H1 (cell line): ENCODE measurements around the gene TRIM5. TPM values are rescaled to one million over a fixed set of nuclear protein-coding genes. Genes with fewer than 3 reads are reported as not detected.
A peak's percentile ranks its signal among the peaks of the same experiment; 100 is the strongest.

ENCODE experiments used
- CTCF ChIA-PET: fragments of 300-600 bp; sonication (Branson Sonifier 250); formaldehyde crosslinking; loops from one replicate; lab custom pipeline; 2021; ENCODE audit not compliant: partially characterized antibody; lab: Charles Lee
- POLR2A ChIA-PET: fragments of 300-600 bp; sonication (Branson Sonifier 250); formaldehyde crosslinking; loops from one replicate; lab custom pipeline; 2021; ENCODE audit warnings: inconsistent platforms; ENCODE audit not compliant: partially characterized antibody; lab: Charles Lee
- DNase-seq, 2 experiments: peaks; one replicate each; pipeline versions ENCODE4 v3.0.0 to v3.0.0-alpha.2; 2010 to 2022; ENCODE audit warnings: low spot score in 2 of 2, low read depth in 1 of 2, mixed read lengths in 1 of 2
- FAIRE-seq: peaks from 2 replicates; lab custom pipeline; 2011; peaks lifted over from hg19 to GRCh38; lab: Jason Lieb, UNC
- H2AFZ ChIP-seq: 2 replicates; pipeline ENCODE4 v1.8.1; 2012; ENCODE audit warnings: low read length, inconsistent platforms
- H2AK5ac ChIP-seq: 2 replicates; pipeline ENCODE4 v1.6.1; 2013; ENCODE audit warnings: low read depth, low read length
- H2BK120ac ChIP-seq: replicated peaks from 2 replicates; pipeline ENCODE3; 2013; ENCODE audit warnings: low read depth, low read length, inconsistent platforms
- H2BK12ac ChIP-seq: 2 replicates; pipeline ENCODE4 v1.6.1; 2013; ENCODE audit warnings: low read depth, low read length
- H2BK15ac ChIP-seq: 2 replicates; pipeline ENCODE4 v1.6.1; 2013; ENCODE audit warnings: low read length
- H2BK20ac ChIP-seq: 2 replicates; pipeline ENCODE4 v1.6.1; 2013; ENCODE audit warnings: low read length
- H2BK5ac ChIP-seq: 2 replicates; pipeline ENCODE4 v1.6.1; 2013; ENCODE audit warnings: low read depth, low read length
- H3K14ac ChIP-seq: 2 replicates; pipeline ENCODE4 v1.6.1; 2013; ENCODE audit warnings: inconsistent platforms; ENCODE audit not compliant: insufficient read length
- H3K18ac ChIP-seq: 2 replicates; pipeline ENCODE4 v1.6.1; 2013; ENCODE audit warnings: low read length; ENCODE audit errors: extremely low read depth
- H3K23ac ChIP-seq: 2 replicates; pipeline ENCODE4 v1.6.1; 2013; ENCODE audit warnings: inconsistent platforms; ENCODE audit not compliant: insufficient read length
- H3K23me2 ChIP-seq: 2 replicates; pipeline ENCODE4 v1.6.1; 2013; ENCODE audit warnings: low read depth, low read length
- H3K27ac ChIP-seq: 2 replicates; pipeline ENCODE4 v1.6.1; 2011; ENCODE audit warnings: low read depth, low read length, inconsistent platforms
- H3K27me3 ChIP-seq, 4 experiments: replicated peaks in 1 of 4; 1 replicate in 1 of 4; 2 replicates in 3 of 4; pipeline versions ENCODE4 v1.6.1 to v1.8.1; 2011 to 2013; ENCODE audit warnings: low read length in 3 of 4, mild to moderate bottlenecking in 3 of 4, inconsistent platforms in 2 of 4, mixed read lengths in 2 of 4, moderate library complexity in 1 of 4; ENCODE audit not compliant: control insufficient read depth in 3 of 4, insufficient read depth in 3 of 4; ENCODE audit errors: extremely low read depth in 1 of 4
- H3K36me3 ChIP-seq, 4 experiments: 2 replicates each; pipeline versions ENCODE4 v1.6.1 to v1.8.1; 2011 to 2013; ENCODE audit warnings: mild to moderate bottlenecking in 4 of 4, low read length in 3 of 4, moderate library complexity in 2 of 4, control low read depth in 1 of 4, inconsistent platforms in 1 of 4; ENCODE audit not compliant: insufficient read depth in 4 of 4, control insufficient read depth in 2 of 4
- H3K4ac ChIP-seq: replicated peaks from 2 replicates; pipeline ENCODE3; 2013; ENCODE audit warnings: low read length, low read depth, mixed read lengths, inconsistent platforms; ENCODE audit not compliant: insufficient read length
- H3K4me1 ChIP-seq, 4 experiments: replicated peaks in 1 of 4; 1 replicate in 1 of 4; 2 replicates in 3 of 4; pipeline versions ENCODE4 v1.6.1 to v1.8.1; 2011 to 2013; ENCODE audit warnings: low read length in 3 of 4, inconsistent platforms in 2 of 4, mixed read lengths in 1 of 4; ENCODE audit not compliant: insufficient read depth in 4 of 4, control insufficient read depth in 3 of 4
- H3K4me2 ChIP-seq, 2 experiments: 2 replicates each; pipeline versions ENCODE4 v1.6.1 to v1.8.1; 2011 to 2013; ENCODE audit warnings: low read depth in 2 of 2, low read length in 2 of 2, control low read depth in 1 of 2, inconsistent platforms in 1 of 2, mild to moderate bottlenecking in 1 of 2; ENCODE audit not compliant: insufficient read depth in 1 of 2
- H3K4me3 ChIP-seq, 4 experiments: fragments of 200-600, 300-600 bp in 1 of 4; sonication (generic), shearing (Covaris generic), sonication (Bioruptor Twin) in 1 of 4; 2 replicates each; pipeline versions ENCODE4 v1.5.1 to v1.8.1; 2011 to 2016; ENCODE audit warnings: low read length in 4 of 4, low read depth in 3 of 4, control low read depth in 2 of 4, inconsistent platforms in 2 of 4, mild to moderate bottlenecking in 2 of 4, mixed read lengths in 1 of 4, moderate library complexity in 1 of 4; ENCODE audit not compliant: insufficient read depth in 2 of 4; ENCODE audit errors: extremely low read depth in 1 of 4
- H3K56ac ChIP-seq: replicated peaks from 2 replicates; pipeline ENCODE3; 2013; ENCODE audit warnings: low read depth, mild to moderate bottlenecking, mixed read lengths, low read length, inconsistent platforms; ENCODE audit not compliant: insufficient read length
- H3K79me1 ChIP-seq: 2 replicates; pipeline ENCODE4 v1.6.1; 2013; ENCODE audit warnings: low read depth, low read length, control low read depth
- H3K79me2 ChIP-seq, 2 experiments: 2 replicates each; pipeline versions ENCODE4 v1.6.1 to v1.8.1; 2012 to 2013; ENCODE audit warnings: low read length in 2 of 2, mild to moderate bottlenecking in 2 of 2, inconsistent platforms in 1 of 2; ENCODE audit not compliant: insufficient read depth in 2 of 2, control insufficient read depth in 1 of 2
- H3K9ac ChIP-seq, 4 experiments: replicated peaks in 1 of 4; 1 replicate in 1 of 4; 2 replicates in 3 of 4; pipeline versions ENCODE4 v1.6.1 to v1.8.1; 2011 to 2013; ENCODE audit warnings: low read depth in 3 of 4, low read length in 3 of 4, control low read depth in 2 of 4, mild to moderate bottlenecking in 2 of 4, moderate library complexity in 2 of 4, inconsistent platforms in 1 of 4; ENCODE audit errors: extremely low read depth in 1 of 4
- H3K9me3 ChIP-seq, 2 experiments: 2 replicates each; pipeline versions ENCODE4 v1.6.1 to v1.8.1; 2012 to 2013; ENCODE audit warnings: mild to moderate bottlenecking in 2 of 2, moderate library complexity in 2 of 2, control low read depth in 1 of 2, inconsistent platforms in 1 of 2, low read depth in 1 of 2, low read length in 1 of 2, mixed read lengths in 1 of 2; ENCODE audit not compliant: insufficient read depth in 2 of 2
- H4K20me1 ChIP-seq, 2 experiments: replicated peaks in 1 of 2; 2 replicates each; pipeline versions ENCODE3 to v1.8.1; 2011 to 2013; ENCODE audit warnings: inconsistent platforms in 2 of 2, low read length in 2 of 2, mild to moderate bottlenecking in 1 of 2; ENCODE audit not compliant: insufficient read depth in 2 of 2, control insufficient read depth in 1 of 2
- H4K5ac ChIP-seq: 2 replicates; pipeline ENCODE4 v1.6.1; 2013; ENCODE audit warnings: low read length, low read depth, mixed read lengths, inconsistent platforms; ENCODE audit not compliant: insufficient read length
- H4K8ac ChIP-seq: 2 replicates; pipeline ENCODE4 v1.8.0; 2013; ENCODE audit warnings: mild to moderate bottlenecking, moderate library complexity, low read length, inconsistent platforms; ENCODE audit not compliant: insufficient read depth; ENCODE audit errors: extremely low read depth
- H4K91ac ChIP-seq: replicated peaks from 2 replicates; pipeline ENCODE3; 2013; ENCODE audit warnings: low read length, mixed read lengths, inconsistent platforms; ENCODE audit not compliant: insufficient read length
- KDM5A ChIP-seq: fragments of 200-600 bp; IDR thresholded peaks from 2 replicates; pipeline ENCODE4 v1.7.1; 2012; ENCODE audit warnings: mild to moderate bottlenecking, low read length, inconsistent platforms, mixed read lengths
- POLR2AphosphoS5 ChIP-seq: IDR thresholded peaks from 2 replicates; pipeline ENCODE4 v1.6.1; 2011; ENCODE audit warnings: low read depth, low read length
- RFX5 ChIP-seq: IDR thresholded peaks from 2 replicates; pipeline ENCODE4 v1.6.1; 2011; ENCODE audit warnings: low read depth, low read length, improper control_type of control experiment, borderline replicate concordance
- SIX5 ChIP-seq: IDR thresholded peaks from 2 replicates; pipeline ENCODE4 v1.6.1; 2011; ENCODE audit warnings: mild to moderate bottlenecking, low read depth, low read length
- WGBS, 2 experiments: shearing (Covaris generic) in 1 of 2; methylation state at CpG; one replicate each; pipeline versions ENCODE4 v1.1.6 to v1.1.7; 2013 to 2015; ENCODE audit warnings: low lambda C conversion rate in 2 of 2, mixed read lengths in 2 of 2, inconsistent platforms in 1 of 2, low coverage in 1 of 2, missing lambda C conversion rate in 1 of 2; ENCODE audit not compliant: insufficient replicate concordance in 2 of 2, insufficient coverage in 1 of 2, insufficient read length in 1 of 2; ENCODE audit errors: extremely low coverage in 1 of 2, missing lambda C conversion rate in 1 of 2; 5-methylcytosine and 5-hydroxymethylcytosine counted together
- polyA plus RNA-seq, 7 experiments: library from polyadenylated mRNA; depleted of rRNA in 3 of 7; stranded (reverse) in 5 of 7; unstranded in 2 of 7; fragments of >200 nt in 5 of 7; fragments of 200-250 nt in 2 of 7; gene quantifications; 1 replicate in 5 of 7; 2 replicates in 1 of 7; 4 replicates in 1 of 7; pipeline versions ENCODE4 v1.2.1 to v1.2.3, GENCODE V29; 2011 to 2013; ENCODE audit warnings: missing spikeins in 2 of 7, mixed read lengths in 2 of 7
- total RNA-seq: library from RNA; stranded (reverse); fragmentation: NEBNext Ultra II Directional; extraction: Animal tissue kit (Norgen Biotek cat#: 25700); gene quantifications from 2 replicates; pipeline ENCODE4 v1.2.1, GENCODE V29; 2021
- TF ChIP-seq, protein P1 (sequence below): IDR thresholded peaks from 2 replicates; pipeline ENCODE4 v1.6.1; 2012; ENCODE audit warnings: inconsistent platforms

The TRIM5 gene
- total and polyA plus RNA-seq, 2 of the 8 experiments (the other 6 are each of a cell fraction or from before 2014, with no cell fraction given) = 23.5 to 35.5 TPM

DNA sequence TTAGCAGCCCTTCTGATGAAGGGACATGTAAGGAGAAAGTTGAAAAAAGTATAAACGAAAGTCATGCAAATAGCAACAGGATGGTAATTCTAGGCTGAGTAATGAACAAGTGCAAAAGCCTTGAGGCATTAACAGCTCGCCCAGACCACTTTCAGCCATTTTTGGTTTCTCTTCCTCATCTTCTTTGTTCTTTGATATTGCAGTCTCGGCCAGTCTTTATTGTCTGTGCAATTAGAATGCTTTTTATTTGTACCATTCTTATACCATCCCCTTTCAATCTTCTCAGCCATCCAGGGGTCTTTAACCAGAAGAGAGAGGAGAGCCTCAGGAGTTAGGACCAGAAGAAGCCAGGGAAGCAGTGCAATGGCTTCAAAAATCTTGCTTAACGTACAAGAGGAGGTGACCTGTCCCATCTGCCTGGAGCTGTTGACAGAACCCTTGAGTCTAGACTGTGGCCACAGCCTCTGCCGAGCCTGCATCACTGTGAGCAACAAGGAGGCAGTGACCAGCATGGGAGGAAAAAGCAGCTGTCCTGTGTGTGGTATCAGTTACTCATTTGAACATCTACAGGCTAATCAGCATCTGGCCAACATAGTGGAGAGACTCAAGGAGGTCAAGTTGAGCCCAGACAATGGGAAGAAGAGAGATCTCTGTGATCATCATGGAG lies 52.8 kb downstream of the TRIM5 start:
- no peaks in the 10 kb centered on the region for H4K20me1 ChIP-seq
- H3K9ac ChIP-seq = no peak overlapping the region
- H2AK5ac ChIP-seq = no peak overlapping the region

More for the DNA sequence above, 52.8 kb downstream of the TRIM5 start:
- H3K56ac ChIP-seq = no peak overlapping the region
- H2AFZ ChIP-seq = no peak overlapping the region
- no peaks in the 10 kb centered on the region for H3K27me3 ChIP-seq
- H3K4me3 ChIP-seq = no peak overlapping the region
- H3K4ac ChIP-seq = peak overlapping the region; percentile 21
- ChIA-PET CTCF (no interaction called here), POLR2A (no interaction called here)
- WGBS, 2 experiments = 93% methylated on average over 5 of the region's 5 CpGs; no CpG with 5 or more reads in 1 of the 2 experiments
- DNase-seq (no peak), FAIRE-seq (no peak)
- no peaks in the 10 kb centered on the region for H3K23me2 ChIP-seq
- H3K27ac ChIP-seq = no peak overlapping the region
- H2BK5ac ChIP-seq = no peak overlapping the region
- H3K36me3 ChIP-seq = no peaks in the 10 kb centered on the region
- no peaks in the 10 kb centered on the region for H3K9me3 ChIP-seq
- H2BK12ac ChIP-seq = peak overlapping the region; percentile 22; the same call in 1 of the 2 replicates
- H3K14ac ChIP-seq = no peak overlapping the region
- no peak overlapping the region for H2BK120ac ChIP-seq
- no peak overlapping the region for H2BK20ac ChIP-seq
- H3K18ac ChIP-seq = no peak overlapping the region
- TF ChIP-seq RFX5 (no peak), KDM5A (no peak), SIX5 (no peak), POLR2AphosphoS5 (no peak)
- TF ChIP-seq, protein P1, sequence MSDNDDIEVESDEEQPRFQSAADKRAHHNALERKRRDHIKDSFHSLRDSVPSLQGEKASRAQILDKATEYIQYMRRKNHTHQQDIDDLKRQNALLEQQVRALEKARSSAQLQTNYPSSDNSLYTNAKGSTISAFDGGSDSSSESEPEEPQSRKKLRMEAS = no peak
- no peak overlapping the region for H3K4me2 ChIP-seq
- no peaks in the 10 kb centered on the region for H3K79me2 ChIP-seq
- no peaks in the 10 kb centered on the region for H3K79me1 ChIP-seq
- no peaks in the 10 kb centered on the region for H3K4me1 ChIP-seq
- no peak overlapping the region for H3K23ac ChIP-seq
- no peak overlapping the region for H2BK15ac ChIP-seq
- H4K8ac ChIP-seq = no peak overlapping the region
- no peak overlapping the region for H4K91ac ChIP-seq
- H4K5ac ChIP-seq = no peak overlapping the region
